Parathyroid adenoma (tissue), 2 donors: ENCODE data around the gene CPB2.

Source experiments
- H2AFZ ChIP-seq: fragments of 300-600 bp; sonication (generic); one replicate; pipeline ENCODE4 v1.7.0; 2017; ENCODE audit warnings: antibody characterized with exemption, mild to moderate bottlenecking
- H3K27ac ChIP-seq: fragments of 300-600 bp; sonication (generic); one replicate; pipeline ENCODE4 v1.7.0; 2017
- H3K27me3 ChIP-seq: fragments of 300-600 bp; sonication (generic); one replicate; pipeline ENCODE4 v1.7.0; 2017; ENCODE audit warnings: low read length; ENCODE audit not compliant: control insufficient read depth, insufficient read depth
- H3K36me3 ChIP-seq: fragments of 300-600 bp; sonication (generic); one replicate; pipeline ENCODE4 v1.7.0; 2017; ENCODE audit warnings: low read length; ENCODE audit not compliant: control insufficient read depth, insufficient read depth
- H3K4me1 ChIP-seq: fragments of 300-600 bp; sonication (generic); one replicate; pipeline ENCODE4 v1.7.0; 2017; ENCODE audit warnings: control low read depth
- H3K4me2 ChIP-seq: fragments of 300-600 bp; sonication (generic); one replicate; pipeline ENCODE4 v1.7.0; 2017; ENCODE audit warnings: low read length
- H3K4me3 ChIP-seq: fragments of 300-600 bp; sonication (generic); one replicate; pipeline ENCODE4 v1.7.0; 2017; ENCODE audit warnings: low read depth, low read length
- H3K79me2 ChIP-seq: fragments of 300-600 bp; sonication (generic); one replicate; pipeline ENCODE4 v1.7.0; 2017; ENCODE audit warnings: control low read depth
- H3K9ac ChIP-seq: fragments of 300-600 bp; sonication (generic); one replicate; pipeline ENCODE4 v1.7.0; 2017; ENCODE audit warnings: mild to moderate bottlenecking
- H3K9me3 ChIP-seq: fragments of 300-600 bp; sonication (generic); one replicate; pipeline ENCODE4 v1.7.0; 2017; ENCODE audit warnings: low read length; ENCODE audit not compliant: control insufficient read depth
- CTCF ChIP-seq: fragments of 300-600 bp; sonication (generic); IDR thresholded peaks from one replicate; pipeline ENCODE4 v1.7.0; 2017; ENCODE audit warnings: antibody characterized with exemption, mild to moderate bottlenecking
- donor health status: primary hyperparathyroidism.

CPB2 gene

DNA sequence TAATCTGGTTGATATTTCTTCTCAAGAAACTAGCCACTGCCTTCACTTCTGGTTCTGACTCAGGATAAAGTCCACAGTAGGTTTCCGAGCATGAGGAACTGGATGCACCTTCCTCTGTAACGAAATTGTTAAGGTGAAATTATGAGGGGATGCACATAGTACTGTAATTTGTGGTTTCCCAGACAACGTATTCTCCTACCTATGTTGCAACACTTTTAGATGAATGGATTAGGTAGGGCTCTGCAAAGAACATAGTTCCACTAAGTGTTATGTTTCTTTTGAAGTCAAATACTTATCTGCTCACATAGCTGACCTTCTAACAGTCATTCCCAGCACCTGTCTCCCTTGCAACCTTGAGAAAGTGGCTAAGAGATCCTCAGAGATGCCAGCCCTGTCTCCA is 46.6 kb downstream of the CPB2 start:
- no peaks in the 10 kb centered on the region for H3K9me3 ChIP-seq
- no peaks in the 10 kb centered on the region for H3K36me3 ChIP-seq
- no peak overlapping the region for H3K4me3 ChIP-seq
- H3K27ac ChIP-seq = no peak overlapping the region
- no peak overlapping the region for H2AFZ ChIP-seq
- no peaks in the 10 kb centered on the region for H3K4me1 ChIP-seq
- H3K9ac ChIP-seq = no peak overlapping the region
- H3K4me2 ChIP-seq = no peak overlapping the region
- no peaks in the 10 kb centered on the region for H3K79me2 ChIP-seq
- TF ChIP-seq CTCF = no peak
- no peaks in the 10 kb centered on the region for H3K27me3 ChIP-seq

- TF ChIP-seq CTCF = no peak
- Histone ChIP-seq H3K4me2 (no peak overlapping the region), H3K27ac (no peak overlapping the region), H3K4me3 (no peak overlapping the region), H3K79me2 (no peaks in the 10 kb centered on the region), H2AFZ (no peak overlapping the region), H3K4me1 (no peaks in the 10 kb centered on the region), H3K27me3 (no peaks in the 10 kb centered on the region), H3K9me3 (no peaks in the 10 kb centered on the region), H3K9ac (no peak overlapping the region), H3K36me3 (no peaks in the 10 kb centered on the region)
Observed at GRCh38 chr13:46057256-46058015, 47.4 kb downstream of the CPB2 start.

DNA sequence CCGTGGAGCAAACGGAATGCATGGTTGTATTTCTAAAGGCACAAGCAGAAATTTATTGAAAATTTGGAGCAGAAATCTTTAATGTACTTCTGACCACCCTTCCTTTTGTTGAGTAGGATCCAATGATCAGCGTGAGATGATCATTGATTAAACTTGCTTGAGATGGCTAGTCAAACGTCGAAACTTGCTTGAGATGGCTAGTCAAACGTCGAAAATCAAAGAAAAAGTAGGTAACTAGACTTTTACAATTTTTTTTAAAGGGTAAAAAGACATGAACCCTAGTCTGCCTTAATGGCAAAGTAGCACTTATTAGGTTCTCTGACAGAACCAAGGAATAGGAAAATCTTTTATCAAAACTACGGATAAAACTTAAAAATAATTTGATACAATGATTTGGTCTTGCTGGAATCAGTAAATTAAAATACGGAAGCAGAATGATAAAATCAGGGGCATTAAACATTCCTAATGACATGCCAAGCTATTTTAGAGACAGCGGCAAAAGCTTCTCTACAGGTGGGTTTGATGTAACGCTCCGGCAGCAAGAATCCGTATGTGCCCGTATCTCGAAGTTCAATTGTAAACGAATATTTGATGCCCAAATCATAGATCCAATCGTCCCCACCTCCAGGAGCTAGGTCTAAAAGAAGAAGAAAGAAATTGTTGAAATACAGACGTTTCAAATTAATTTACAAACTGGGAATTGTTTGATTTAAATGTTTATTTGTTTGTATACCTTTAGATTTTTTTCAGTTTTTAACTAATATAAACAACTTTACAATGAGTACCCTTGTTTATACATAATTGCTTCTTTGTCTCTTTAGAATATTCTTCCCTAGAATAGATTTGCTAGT is 51.4 kb downstream of the CPB2 start:
- no peaks in the 10 kb centered on the region for H3K9me3 ChIP-seq
- no peak for TF ChIP-seq CTCF
- peak overlapping the region; percentile 99 for H3K4me2 ChIP-seq
- no peaks in the 10 kb centered on the region for H3K27me3 ChIP-seq
- peak overlapping the region; percentile 99 for H3K4me3 ChIP-seq
- H2AFZ ChIP-seq = peak overlapping the region; percentile 90
- peak overlapping the region; percentile 2 for H3K9ac ChIP-seq
- H3K4me1 ChIP-seq = no peaks in the 10 kb centered on the region
- peak overlapping the region; percentile 91 for H3K27ac ChIP-seq
- H3K79me2 ChIP-seq = peaks cover 12% of the 10 kb centered on the region
- no peaks in the 10 kb centered on the region for H3K36me3 ChIP-seq

GRCh38 chr13:46052319-46053161 is 52.3 kb downstream of the CPB2 start, which contains the start of gene ZC3H13:
Gene ZC3H13 (minus strand): TSS chr13:46052746. CDS start chr13:46045507, 7,239 bp downstream.
- Histone ChIP-seq H3K4me1 (no peaks in the 10 kb centered on the region), H3K4me3 (peak within 1 kb of the TSS; percentile 99), H3K4me2 (peak within 1 kb of the TSS; percentile 99), H3K36me3 (no peaks in the 10 kb centered on the region), H3K9me3 (no peaks in the 10 kb centered on the region), H3K27ac (peak within 1 kb of the TSS; percentile 91), H3K27me3 (no peaks in the 10 kb centered on the region), H3K9ac (peak within 1 kb of the TSS; percentile 49), H2AFZ (peak within 1 kb of the TSS; percentile 90), H3K79me2 (peaks cover 16% of the 10 kb centered on the region)
- TF ChIP-seq CTCF = peak; percentile 15
